GM23338 (cell line): ENCODE measurements around the gene POLR3E. TPM values are rescaled to one million over a fixed set of nuclear protein-coding genes. Genes with fewer than 3 reads are reported as not detected.

Experiments used
- ATAC-seq: fragments of 200-7000 bp; cut with Tn5 transposase; 3 replicates; pipeline ENCODE4 v1.9.1; 2020
- DNase-seq: peaks from one replicate; pipeline ENCODE4 v3.0.0-alpha.2; 2015; ENCODE audit warnings: low spot score
- H2AFZ ChIP-seq: fragments of 200-600 bp; sonication (generic); 2 replicates; pipeline ENCODE4 v1.8.0; 2016; ENCODE audit warnings: antibody characterized with exemption, mild to moderate bottlenecking, moderate library complexity
- H3F3A ChIP-seq: fragments of 200-600 bp; sonication (generic); replicated peaks from 2 replicates; pipeline ENCODE4 v1.8.0; 2017; ENCODE audit warnings: antibody characterized with exemption, mixed run types, low read depth
- H3K27ac ChIP-seq: fragments of 200-600 bp; sonication (generic); 2 replicates; pipeline ENCODE4 v1.6.1; 2016; ENCODE audit warnings: low read depth
- H3K27me3 ChIP-seq: fragments of 200-600 bp; sonication (generic); 2 replicates; pipeline ENCODE4 v1.8.0; 2016; ENCODE audit warnings: mild to moderate bottlenecking, mixed run types, moderate library complexity; ENCODE audit not compliant: insufficient read depth
- H3K36me3 ChIP-seq: fragments of 200-600 bp; sonication (generic); 2 replicates; pipeline ENCODE4 v1.8.0; 2016; ENCODE audit warnings: mild to moderate bottlenecking; ENCODE audit not compliant: insufficient read depth
- H3K4me1 ChIP-seq: fragments of 200-600 bp; sonication (generic); 2 replicates; pipeline ENCODE4 v1.8.0; 2016; ENCODE audit warnings: mild to moderate bottlenecking, moderate library complexity; ENCODE audit not compliant: insufficient read depth
- H3K4me2 ChIP-seq: fragments of 200-600 bp; sonication (generic); 2 replicates; pipeline ENCODE4 v1.7.1; 2017; ENCODE audit warnings: mixed run types
- H3K4me3 ChIP-seq: fragments of 200-600 bp; sonication (generic); 2 replicates; pipeline ENCODE4 v1.6.1; 2016; ENCODE audit warnings: mixed run types
- H3K79me2 ChIP-seq: fragments of 200-600 bp; sonication (generic); replicated peaks from 2 replicates; pipeline ENCODE4 v1.8.0; 2017; ENCODE audit warnings: mild to moderate bottlenecking; ENCODE audit not compliant: insufficient read depth
- H3K9me2 ChIP-seq: fragments of 200-600 bp; sonication (generic); 2 replicates; pipeline ENCODE4 v1.8.0; 2017; ENCODE audit not compliant: insufficient read depth
- H4K20me1 ChIP-seq: fragments of 200-600 bp; sonication (generic); replicated peaks from 2 replicates; pipeline ENCODE4 v1.8.0; 2017; ENCODE audit warnings: mild to moderate bottlenecking; ENCODE audit not compliant: insufficient read depth
- H3K27ac Mint-ChIP-seq: 2 replicates; pipeline ENCODE4 v1.8.0; 2020; ENCODE audit warnings: inconsistent platforms, mild to moderate bottlenecking, moderate library complexity, mixed read lengths
- H3K27me3 Mint-ChIP-seq: 3 replicates; pipeline ENCODE4 v1.8.0; 2022; ENCODE audit warnings: low read depth, mild to moderate bottlenecking, moderate library complexity, mixed read lengths, inconsistent platforms; ENCODE audit not compliant: insufficient read depth, poor library complexity
- H3K36me3 Mint-ChIP-seq: 3 replicates; pipeline ENCODE4 v1.8.0; 2021; ENCODE audit warnings: low read depth, mild to moderate bottlenecking, inconsistent platforms, moderate library complexity, mixed read lengths
- H3K4me1 Mint-ChIP-seq: 3 replicates; pipeline ENCODE4 v1.8.0; 2020; ENCODE audit warnings: mild to moderate bottlenecking, inconsistent platforms, mixed read lengths
- H3K4me3 Mint-ChIP-seq: 3 replicates; pipeline ENCODE4 v1.8.0; 2021; ENCODE audit warnings: moderate library complexity, mild to moderate bottlenecking, inconsistent platforms, mixed read lengths
- H3K9me3 Mint-ChIP-seq: 3 replicates; pipeline ENCODE4 v1.8.0; 2020; ENCODE audit warnings: moderate library complexity, mild to moderate bottlenecking, inconsistent platforms, mixed read lengths
- CREB1 ChIP-seq: fragments of 250-450 bp; sonication (Bioruptor Pico); IDR thresholded peaks from 2 replicates; pipeline ENCODE4 v1.5.0; 2020; ENCODE audit warnings: low read depth, mild to moderate bottlenecking, moderate library complexity
- EZH2phosphoT487 ChIP-seq: fragments of 200-600 bp; sonication (generic); IDR thresholded peaks from one replicate; pipeline ENCODE4 v1.8.1; 2018; ENCODE audit warnings: antibody characterized with exemption; ENCODE audit not compliant: unreplicated experiment
- NANOG ChIP-seq: IDR thresholded peaks from 2 replicates; pipeline ENCODE4 v1.6.1; 2016; ENCODE audit warnings: antibody characterized with exemption, borderline replicate concordance
- POLR2AphosphoS5 ChIP-seq: IDR thresholded peaks from 2 replicates; pipeline ENCODE4 v1.6.1; 2016; ENCODE audit warnings: antibody characterized with exemption, low read depth
- REST ChIP-seq: IDR thresholded peaks from one replicate; pipeline ENCODE4 v1.6.1; 2018; ENCODE audit warnings: antibody characterized with exemption; ENCODE audit not compliant: unreplicated experiment
- ZNF331 ChIP-seq: fragments of 250-450 bp; sonication (Bioruptor Pico); IDR thresholded peaks from 2 replicates; pipeline ENCODE4 v1.5.0; 2020; ENCODE audit warnings: low read depth, mild to moderate bottlenecking, moderate library complexity
- polyA plus RNA-seq: library from polyadenylated mRNA; unstranded; fragments of >200 nt; fragmentation: Nextera tagmentation; extraction: Ambion mirVana; gene quantifications from 2 replicates; pipeline ENCODE4 v1.2.1, GENCODE V29; 2016
- total RNA-seq: library from RNA; depleted of rRNA; stranded (reverse); fragments of >200 nt; shearing (Covaris generic); gene quantifications from 2 replicates; pipeline ENCODE4 v1.2.3, GENCODE V29; 2014

The POLR3E gene
- total and polyA plus RNA-seq, 2 experiments from 2014 or later: 62.7 to 141 TPM

GRCh38 chr16:22325598-22326368 is 28.6 kb downstream of the POLR3E start:
- Histone ChIP-seq H3K27ac (no peak overlapping the region), H3K9me2 (no peaks in the 10 kb centered on the region), H4K20me1 (no peaks in the 10 kb centered on the region; the same call in 1 of the 2 replicates), H2AFZ (no peak overlapping the region), H3K4me3 (no peak overlapping the region), H3F3A (peaks cover 2% of the 10 kb centered on the region), H3K4me2 (no peak overlapping the region), H3K4me1 (no peaks in the 10 kb centered on the region), H3K79me2 (peaks cover 15% of the 10 kb centered on the region), H3K27me3 (no peaks in the 10 kb centered on the region), H3K36me3 (peaks cover 47% of the 10 kb centered on the region)
- ATAC-seq (no peak), DNase-seq (no peak)
- peaks cover 75% of the 10 kb centered on the region for H3K36me3 Mint-ChIP-seq
- H3K27me3 Mint-ChIP-seq: peaks cover 15% of the 10 kb centered on the region
- no peak for TF ChIP-seq POLR2AphosphoS5
- no peak for TF ChIP-seq REST
- no peak for TF ChIP-seq ZNF331 (CRISPR knock-in tag)
- TF ChIP-seq NANOG: no peak
- no peaks in the 10 kb centered on the region for H3K9me3 Mint-ChIP-seq
- no peak overlapping the region for H3K27ac Mint-ChIP-seq
- no peak overlapping the region for H3K4me3 Mint-ChIP-seq
- peaks cover 2% of the 10 kb centered on the region; the same call in 1 of the 3 replicates for H3K4me1 Mint-ChIP-seq

GRCh38 chr16:22326369-22326652 is 29.1 kb downstream of the POLR3E start:
- peaks cover 15% of the 10 kb centered on the region for H3K79me2 ChIP-seq
- no peak for ATAC-seq
- no peaks in the 10 kb centered on the region for H3K4me1 ChIP-seq
- H3K4me3 Mint-ChIP-seq: no peak overlapping the region
- H2AFZ ChIP-seq: no peak overlapping the region
- no peaks in the 10 kb centered on the region; the same call in none of the 2 replicates for H3F3A ChIP-seq
- H3K36me3 Mint-ChIP-seq: peaks cover 73% of the 10 kb centered on the region
- no peaks in the 10 kb centered on the region for H3K27me3 ChIP-seq
- H3K27ac ChIP-seq: no peak overlapping the region
- H3K4me1 Mint-ChIP-seq: peaks cover 1% of the 10 kb centered on the region; the same call in 1 of the 3 replicates
- H3K9me3 Mint-ChIP-seq: no peaks in the 10 kb centered on the region
- H3K4me2 ChIP-seq: no peak overlapping the region
- no peak for DNase-seq
- H4K20me1 ChIP-seq: peaks cover 3% of the 10 kb centered on the region
- H3K9me2 ChIP-seq: no peaks in the 10 kb centered on the region
- H3K4me3 ChIP-seq: no peak overlapping the region
- no peak overlapping the region for H3K27ac Mint-ChIP-seq
- H3K27me3 Mint-ChIP-seq: peaks cover 15% of the 10 kb centered on the region
- TF ChIP-seq CREB1 (no peak), REST (no peak), EZH2phosphoT487 (no peak), NANOG (no peak), ZNF331 (CRISPR knock-in tag) (no peak)
- peaks cover 50% of the 10 kb centered on the region for H3K36me3 ChIP-seq
